K562 (cell line): ENCODE data around the gene NACA. TPM values are rescaled to one million over a fixed set of nuclear protein-coding genes. Genes with fewer than 3 reads are reported as not detected.
A peak's percentile ranks its signal among the peaks of the same experiment; 100 is the strongest.

Experiments
- HIVEP1 ChIP-seq: fragments of 250-450 bp; sonication (Bioruptor Pico); IDR thresholded peaks from 2 replicates; pipeline ENCODE4 v1.4.0; 2020; ENCODE audit warnings: mild to moderate bottlenecking
- RBM15 ChIP-seq: fragments of 200-400 bp; formaldehyde crosslinking; IDR thresholded peaks from 2 replicates; pipeline ENCODE4 v1.6.1; 2018; ENCODE audit warnings: mild to moderate bottlenecking, low read length, moderate library complexity; ENCODE audit not compliant: insufficient read depth
- SP2 ChIP-seq: IDR thresholded peaks from 2 replicates; pipeline ENCODE4 v1.6.1; 2011; ENCODE audit warnings: mild to moderate bottlenecking, low read depth, low read length, moderate library complexity; ENCODE audit not compliant: poor library complexity, severe bottlenecking; ENCODE audit errors: extremely low read depth
- SRF ChIP-seq, 2 experiments: fragments of 250-450, 450-650 bp in 1 of 2; sonication (Bioruptor Pico) in 1 of 2; sonication (generic) in 1 of 2; formaldehyde crosslinking; IDR thresholded peaks; 2 replicates each; pipeline versions ENCODE4 v1.5.0 to v1.5.1; 2020 to 2022; ENCODE audit warnings: mild to moderate bottlenecking in 1 of 2, missing genetic modification reagents in 1 of 2
- SRSF9 ChIP-seq: fragments of 200-400 bp; formaldehyde crosslinking; IDR thresholded peaks from 2 replicates; pipeline ENCODE4 v1.6.1; 2017; ENCODE audit warnings: low read depth, low read length, borderline replicate concordance
- ZBTB8A ChIP-seq: fragments of 450-650 bp; IDR thresholded peaks from 2 replicates; pipeline ENCODE4 v1.6.1; 2018; ENCODE audit warnings: mild to moderate bottlenecking, moderate library complexity; ENCODE audit not compliant: partially characterized antibody
- polyA plus RNA-seq, 8 experiments: library from polyadenylated mRNA; depleted of rRNA in 4 of 8; stranded (reverse) in 5 of 8; unstranded in 3 of 8; fragments of >200 nt; fragmentation: Nextera tagmentation in 2 of 8; fragmentation: Illumina TruSeq in 1 of 8; extraction: Ambion mirVana in 2 of 8; extraction: Trizol in 1 of 8; gene quantifications; 2 replicates each; pipeline versions ENCODE4 v1.2.1 to v1.2.3, GENCODE V29; 2011 to 2014; ENCODE audit warnings: inconsistent platforms in 1 of 8, missing spikeins in 1 of 8
- total RNA-seq, 7 experiments: library from RNA; depleted of rRNA in 6 of 7; stranded (reverse); fragments of >200 nt in 6 of 7; fragmentation: Illumina TruSeq in 2 of 7; extraction: Trizol in 2 of 7; gene quantifications; 2 replicates each; pipeline versions ENCODE4 v1.2.1 to v1.2.3, GENCODE V29; 2011 to 2021; ENCODE audit warnings: low replicate concordance in 1 of 7
- TF ChIP-seq, protein P1 (sequence below): sonication (generic); formaldehyde crosslinking; IDR thresholded peaks from 2 replicates; pipeline ENCODE4 v1.4.0; 2020; ENCODE audit warnings: mild to moderate bottlenecking, missing genetic modification reagents
- TF ChIP-seq, protein P2 (sequence below): conservative IDR thresholded peaks from 2 replicates; pipeline ENCODE4 v1.6.1; 2011; ENCODE audit warnings: low read depth, mild to moderate bottlenecking, low read length; ENCODE audit not compliant: control insufficient read depth
- TF ChIP-seq, protein P3 (sequence below): fragments of 250-450 bp; sonication (Bioruptor Pico); IDR thresholded peaks from 2 replicates; pipeline ENCODE4 v1.5.0; 2020; ENCODE audit warnings: mild to moderate bottlenecking, borderline replicate concordance
- TF ChIP-seq, protein P4 (sequence below): fragments of 150-350 bp; conservative IDR thresholded peaks from 2 replicates; pipeline ENCODE4 v1.6.1; 2014; ENCODE audit warnings: low read length
- TF ChIP-seq, protein P5 (sequence below): fragments of 250-450 bp; sonication (Bioruptor Pico); IDR thresholded peaks from 2 replicates; pipeline ENCODE4 v1.4.0; 2020; ENCODE audit warnings: mild to moderate bottlenecking
- TF ChIP-seq, protein P6 (sequence below): sonication (generic); formaldehyde crosslinking; IDR thresholded peaks from 2 replicates; pipeline ENCODE4 v1.9.0; 2022; ENCODE audit warnings: mild to moderate bottlenecking, missing genetic modification reagents

The NACA gene
- total and polyA plus RNA-seq, 9 of the 15 experiments (the other 6 are each of a cell fraction or from before 2014, with no cell fraction given): 1,030 to 2,416 (median 1,645) TPM

DNA sequence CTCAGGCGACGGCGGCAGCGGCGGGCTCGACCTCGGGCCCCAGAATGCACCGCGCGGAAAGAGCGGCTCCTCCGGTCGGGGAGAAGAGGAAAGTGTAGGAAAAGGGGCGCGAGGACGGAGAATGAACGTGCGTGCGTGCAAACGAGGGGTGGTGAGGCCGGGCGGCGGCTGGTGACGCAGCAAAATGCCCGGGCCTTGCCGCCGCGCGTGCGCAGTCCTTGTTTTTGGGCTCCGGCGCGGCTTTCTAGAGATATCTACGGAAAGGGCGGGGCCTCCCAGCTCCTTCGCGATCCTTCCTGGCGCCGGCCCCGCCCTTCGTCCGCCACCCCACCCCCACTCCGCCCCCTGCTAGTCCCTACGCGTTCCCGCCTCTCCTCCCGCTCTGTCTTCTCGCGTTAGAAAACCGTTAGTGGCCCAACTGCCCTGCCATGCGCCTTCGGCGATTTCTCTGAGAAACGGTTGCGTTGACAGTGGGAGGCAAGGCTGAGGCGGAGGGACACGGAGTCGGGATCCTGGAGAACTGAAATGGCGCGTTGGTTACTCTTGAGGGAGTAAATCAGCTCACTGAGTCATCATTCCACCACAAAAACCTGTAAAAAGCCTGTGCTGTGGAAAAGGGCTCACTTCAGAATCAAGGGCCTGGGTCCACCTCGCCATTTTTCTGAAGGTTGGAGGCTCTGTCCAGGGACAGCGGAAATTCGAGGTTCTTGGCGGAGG, 36.8 kb downstream of the NACA start, which contains the start of gene PTGES3 (continued):
- TF ChIP-seq RBM15 (no peak), SRSF9 (no peak), SP2 (no peak), ZBTB8A (no peak), SRF (CRISPR knock-in tag; IDR thresholded peaks at IDR 0.05) (peak in 1 of 2 experiments; percentile 62; a peak in 2 of 4 replicates), HIVEP1 (CRISPR knock-in tag) (peak; percentile 12; the same call in 1 of the 2 replicates)
- TF ChIP-seq, protein P1, sequence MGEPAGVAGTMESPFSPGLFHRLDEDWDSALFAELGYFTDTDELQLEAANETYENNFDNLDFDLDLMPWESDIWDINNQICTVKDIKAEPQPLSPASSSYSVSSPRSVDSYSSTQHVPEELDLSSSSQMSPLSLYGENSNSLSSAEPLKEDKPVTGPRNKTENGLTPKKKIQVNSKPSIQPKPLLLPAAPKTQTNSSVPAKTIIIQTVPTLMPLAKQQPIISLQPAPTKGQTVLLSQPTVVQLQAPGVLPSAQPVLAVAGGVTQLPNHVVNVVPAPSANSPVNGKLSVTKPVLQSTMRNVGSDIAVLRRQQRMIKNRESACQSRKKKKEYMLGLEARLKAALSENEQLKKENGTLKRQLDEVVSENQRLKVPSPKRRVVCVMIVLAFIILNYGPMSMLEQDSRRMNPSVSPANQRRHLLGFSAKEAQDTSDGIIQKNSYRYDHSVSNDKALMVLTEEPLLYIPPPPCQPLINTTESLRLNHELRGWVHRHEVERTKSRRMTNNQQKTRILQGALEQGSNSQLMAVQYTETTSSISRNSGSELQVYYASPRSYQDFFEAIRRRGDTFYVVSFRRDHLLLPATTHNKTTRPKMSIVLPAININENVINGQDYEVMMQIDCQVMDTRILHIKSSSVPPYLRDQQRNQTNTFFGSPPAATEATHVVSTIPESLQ (CRISPR knock-in tag): peak; percentile 0; the same call in 1 of the 2 replicates
- TF ChIP-seq, protein P2, sequence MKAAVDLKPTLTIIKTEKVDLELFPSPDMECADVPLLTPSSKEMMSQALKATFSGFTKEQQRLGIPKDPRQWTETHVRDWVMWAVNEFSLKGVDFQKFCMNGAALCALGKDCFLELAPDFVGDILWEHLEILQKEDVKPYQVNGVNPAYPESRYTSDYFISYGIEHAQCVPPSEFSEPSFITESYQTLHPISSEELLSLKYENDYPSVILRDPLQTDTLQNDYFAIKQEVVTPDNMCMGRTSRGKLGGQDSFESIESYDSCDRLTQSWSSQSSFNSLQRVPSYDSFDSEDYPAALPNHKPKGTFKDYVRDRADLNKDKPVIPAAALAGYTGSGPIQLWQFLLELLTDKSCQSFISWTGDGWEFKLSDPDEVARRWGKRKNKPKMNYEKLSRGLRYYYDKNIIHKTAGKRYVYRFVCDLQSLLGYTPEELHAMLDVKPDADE: peak; percentile 48
- TF ChIP-seq, protein P3, sequence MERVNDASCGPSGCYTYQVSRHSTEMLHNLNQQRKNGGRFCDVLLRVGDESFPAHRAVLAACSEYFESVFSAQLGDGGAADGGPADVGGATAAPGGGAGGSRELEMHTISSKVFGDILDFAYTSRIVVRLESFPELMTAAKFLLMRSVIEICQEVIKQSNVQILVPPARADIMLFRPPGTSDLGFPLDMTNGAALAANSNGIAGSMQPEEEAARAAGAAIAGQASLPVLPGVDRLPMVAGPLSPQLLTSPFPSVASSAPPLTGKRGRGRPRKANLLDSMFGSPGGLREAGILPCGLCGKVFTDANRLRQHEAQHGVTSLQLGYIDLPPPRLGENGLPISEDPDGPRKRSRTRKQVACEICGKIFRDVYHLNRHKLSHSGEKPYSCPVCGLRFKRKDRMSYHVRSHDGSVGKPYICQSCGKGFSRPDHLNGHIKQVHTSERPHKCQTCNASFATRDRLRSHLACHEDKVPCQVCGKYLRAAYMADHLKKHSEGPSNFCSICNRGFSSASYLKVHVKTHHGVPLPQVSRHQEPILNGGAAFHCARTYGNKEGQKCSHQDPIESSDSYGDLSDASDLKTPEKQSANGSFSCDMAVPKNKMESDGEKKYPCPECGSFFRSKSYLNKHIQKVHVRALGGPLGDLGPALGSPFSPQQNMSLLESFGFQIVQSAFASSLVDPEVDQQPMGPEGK: no peak
- TF ChIP-seq, protein P4, sequence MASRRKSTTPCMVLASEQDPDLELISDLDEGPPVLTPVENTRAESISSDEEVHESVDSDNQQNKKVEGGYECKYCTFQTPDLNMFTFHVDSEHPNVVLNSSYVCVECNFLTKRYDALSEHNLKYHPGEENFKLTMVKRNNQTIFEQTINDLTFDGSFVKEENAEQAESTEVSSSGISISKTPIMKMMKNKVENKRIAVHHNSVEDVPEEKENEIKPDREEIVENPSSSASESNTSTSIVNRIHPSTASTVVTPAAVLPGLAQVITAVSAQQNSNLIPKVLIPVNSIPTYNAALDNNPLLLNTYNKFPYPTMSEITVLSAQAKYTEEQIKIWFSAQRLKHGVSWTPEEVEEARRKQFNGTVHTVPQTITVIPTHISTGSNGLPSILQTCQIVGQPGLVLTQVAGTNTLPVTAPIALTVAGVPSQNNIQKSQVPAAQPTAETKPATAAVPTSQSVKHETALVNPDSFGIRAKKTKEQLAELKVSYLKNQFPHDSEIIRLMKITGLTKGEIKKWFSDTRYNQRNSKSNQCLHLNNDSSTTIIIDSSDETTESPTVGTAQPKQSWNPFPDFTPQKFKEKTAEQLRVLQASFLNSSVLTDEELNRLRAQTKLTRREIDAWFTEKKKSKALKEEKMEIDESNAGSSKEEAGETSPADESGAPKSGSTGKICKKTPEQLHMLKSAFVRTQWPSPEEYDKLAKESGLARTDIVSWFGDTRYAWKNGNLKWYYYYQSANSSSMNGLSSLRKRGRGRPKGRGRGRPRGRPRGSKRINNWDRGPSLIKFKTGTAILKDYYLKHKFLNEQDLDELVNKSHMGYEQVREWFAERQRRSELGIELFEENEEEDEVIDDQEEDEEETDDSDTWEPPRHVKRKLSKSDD: 0 out of 2 replicates have a peak, but pooled peaks have one; percentile 4
- TF ChIP-seq, protein P5, sequence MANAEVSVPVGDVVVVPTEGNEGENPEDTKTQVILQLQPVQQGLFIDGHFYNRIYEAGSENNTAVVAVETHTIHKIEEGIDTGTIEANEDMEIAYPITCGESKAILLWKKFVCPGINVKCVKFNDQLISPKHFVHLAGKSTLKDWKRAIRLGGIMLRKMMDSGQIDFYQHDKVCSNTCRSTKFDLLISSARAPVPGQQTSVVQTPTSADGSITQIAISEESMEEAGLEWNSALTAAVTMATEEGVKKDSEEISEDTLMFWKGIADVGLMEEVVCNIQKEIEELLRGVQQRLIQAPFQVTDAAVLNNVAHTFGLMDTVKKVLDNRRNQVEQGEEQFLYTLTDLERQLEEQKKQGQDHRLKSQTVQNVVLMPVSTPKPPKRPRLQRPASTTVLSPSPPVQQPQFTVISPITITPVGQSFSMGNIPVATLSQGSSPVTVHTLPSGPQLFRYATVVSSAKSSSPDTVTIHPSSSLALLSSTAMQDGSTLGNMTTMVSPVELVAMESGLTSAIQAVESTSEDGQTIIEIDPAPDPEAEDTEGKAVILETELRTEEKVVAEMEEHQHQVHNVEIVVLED (CRISPR knock-in tag): peak; percentile 95
- TF ChIP-seq, protein P6, sequence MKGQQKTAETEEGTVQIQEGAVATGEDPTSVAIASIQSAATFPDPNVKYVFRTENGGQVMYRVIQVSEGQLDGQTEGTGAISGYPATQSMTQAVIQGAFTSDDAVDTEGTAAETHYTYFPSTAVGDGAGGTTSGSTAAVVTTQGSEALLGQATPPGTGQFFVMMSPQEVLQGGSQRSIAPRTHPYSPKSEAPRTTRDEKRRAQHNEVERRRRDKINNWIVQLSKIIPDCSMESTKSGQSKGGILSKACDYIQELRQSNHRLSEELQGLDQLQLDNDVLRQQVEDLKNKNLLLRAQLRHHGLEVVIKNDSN (CRISPR knock-in tag): no peak; the same call in 1 of the 2 replicates
